ENCODE data around the gene CADPS. TPM values are rescaled to one million over a fixed set of nuclear protein-coding genes. Genes with fewer than 3 reads are reported as not detected.

Gene CADPS
- total and polyA plus RNA-seq, 2 experiments from 2014 or later: 49.2 to 63.8 TPM

GRCh38 chr3:62571916-62572315 lies 303.3 kb downstream of the CADPS start:
- no peak overlapping the region for H3K27ac ChIP-seq
- H3K27me3 ChIP-seq: no peaks in the 10 kb centered on the region
- no peaks in the 10 kb centered on the region for H3K9me3 ChIP-seq (ENCODE audit: low read depth)
- no peak overlapping the region for H3K4me3 ChIP-seq
- peaks cover 8% of the 10 kb centered on the region for H3K36me3 ChIP-seq
- H3K4me1 ChIP-seq (ENCODE audit: low read depth): peaks cover 3% of the 10 kb centered on the region
- no peak for DNase-seq (ENCODE audit: low read depth in 1 of 2, low spot score in 1 of 2)
- no peak for TF ChIP-seq CTCF (IDR thresholded peaks at IDR 0.05; ENCODE audit: low read depth, low read length)

GRCh38 chr3:62570888-62571287 lies 304.3 kb downstream of the CADPS start:
- Histone ChIP-seq H3K4me3 (no peak overlapping the region), H3K9me3 (ENCODE audit: low read depth) (no peaks in the 10 kb centered on the region), H3K27me3 (no peaks in the 10 kb centered on the region), H3K36me3 (peaks cover 8% of the 10 kb centered on the region), H3K27ac (no peak overlapping the region), H3K4me1 (ENCODE audit: low read depth) (peaks cover 3% of the 10 kb centered on the region)
- no peak for TF ChIP-seq CTCF (IDR thresholded peaks at IDR 0.05; ENCODE audit: low read depth, low read length)
- DNase-seq (ENCODE audit: low read depth in 1 of 2, low spot score in 1 of 2): no peak

DNA sequence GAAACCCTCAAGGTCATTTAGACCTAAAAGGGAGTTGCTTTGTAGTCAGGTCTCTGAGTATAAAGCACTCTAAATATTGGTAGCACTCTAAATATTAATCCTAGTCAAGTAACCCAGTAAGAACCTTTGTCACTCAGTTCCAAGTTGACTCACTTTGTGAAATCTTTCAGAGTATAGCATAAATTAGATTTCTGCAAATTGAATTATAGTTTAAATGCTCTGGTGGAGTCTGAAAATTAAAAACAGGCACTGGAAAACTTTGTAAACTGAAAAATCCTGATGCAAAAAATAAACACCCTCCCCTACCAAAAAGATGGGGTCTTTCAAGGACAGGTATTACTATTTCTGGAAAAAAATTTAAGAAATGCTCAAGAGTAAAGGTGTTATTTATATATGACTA lies 305.6 kb downstream of the CADPS start:
- no peaks in the 10 kb centered on the region for H3K27me3 ChIP-seq
- no peak overlapping the region for H3K27ac ChIP-seq
- H3K4me3 ChIP-seq: no peak overlapping the region
- H3K36me3 ChIP-seq: peaks cover 8% of the 10 kb centered on the region
- no peak for TF ChIP-seq CTCF (IDR thresholded peaks at IDR 0.05; ENCODE audit: low read depth, low read length)
- peaks cover 3% of the 10 kb centered on the region for H3K4me1 ChIP-seq (ENCODE audit: low read depth)
- no peak for DNase-seq (ENCODE audit: low read depth in 1 of 2, low spot score in 1 of 2)
- H3K9me3 ChIP-seq (ENCODE audit: low read depth): no peaks in the 10 kb centered on the region

GRCh38 chr3:62567097-62568021 lies 307.9 kb downstream of the CADPS start:
- Histone ChIP-seq H3K27ac (no peak overlapping the region), H3K36me3 (peaks cover 8% of the 10 kb centered on the region), H3K4me3 (no peak overlapping the region), H3K27me3 (no peaks in the 10 kb centered on the region), H3K9me3 (ENCODE audit: low read depth) (no peaks in the 10 kb centered on the region), H3K4me1 (ENCODE audit: low read depth) (peaks cover 3% of the 10 kb centered on the region)
- TF ChIP-seq CTCF (IDR thresholded peaks at IDR 0.05; ENCODE audit: low read depth, low read length): no peak
- DNase-seq (ENCODE audit: low read depth in 1 of 2, low spot score in 1 of 2): peak; percentile 3 to 90

DNA sequence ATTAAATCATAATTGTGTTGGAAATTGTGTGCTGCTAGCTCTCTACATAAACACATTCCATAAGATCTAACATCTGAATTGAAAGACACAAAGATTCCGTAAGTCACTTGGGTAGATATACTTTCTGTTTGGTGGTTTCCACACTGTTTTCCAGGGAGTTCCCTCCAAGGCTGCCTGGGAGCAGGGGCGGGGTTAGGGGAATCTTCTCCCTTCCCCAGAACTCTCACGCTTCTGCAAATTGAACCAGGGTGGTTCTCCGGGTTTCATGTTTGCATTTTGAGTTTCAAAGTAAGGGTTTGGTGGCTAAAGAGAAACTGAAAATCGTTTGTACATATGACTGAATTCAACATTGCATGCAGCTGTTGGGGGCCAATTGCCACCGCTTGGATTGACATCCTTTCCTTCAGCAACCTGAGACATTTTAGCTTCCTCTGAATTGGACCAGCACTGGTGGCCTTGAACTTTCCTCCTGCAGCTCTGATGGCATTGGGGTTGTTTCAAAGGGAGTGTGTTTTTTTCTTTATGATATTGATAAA lies 309.1 kb downstream of the CADPS start:
- peaks cover 3% of the 10 kb centered on the region for H3K4me1 ChIP-seq (ENCODE audit: low read depth)
- H3K36me3 ChIP-seq: peaks cover 7% of the 10 kb centered on the region
- no peaks in the 10 kb centered on the region for H3K9me3 ChIP-seq (ENCODE audit: low read depth)
- TF ChIP-seq CTCF (IDR thresholded peaks at IDR 0.05; ENCODE audit: low read depth, low read length): no peak
- no peak overlapping the region for H3K4me3 ChIP-seq
- H3K27ac ChIP-seq: no peak overlapping the region
- no peaks in the 10 kb centered on the region for H3K27me3 ChIP-seq
- DNase-seq (ENCODE audit: low read depth in 1 of 2, low spot score in 1 of 2): no peak
